HG02588 (cell line): Measurements from ENCODE around the gene BACH2.
"Not testable (repeated sequence)": the region's sequence is repeated elsewhere in the genome, so short reads cannot be mapped to it uniquely, and the experiment has no call there.

Source experiments
- ATAC-seq: cut with Tn5 transposase; IDR thresholded peaks from one replicate; pipeline ENCODE4 v1.9.1; 2021; ENCODE audit warnings: mild to moderate bottlenecking, moderate library complexity; ENCODE audit not compliant: unreplicated experiment

BACH2 gene

DNA sequence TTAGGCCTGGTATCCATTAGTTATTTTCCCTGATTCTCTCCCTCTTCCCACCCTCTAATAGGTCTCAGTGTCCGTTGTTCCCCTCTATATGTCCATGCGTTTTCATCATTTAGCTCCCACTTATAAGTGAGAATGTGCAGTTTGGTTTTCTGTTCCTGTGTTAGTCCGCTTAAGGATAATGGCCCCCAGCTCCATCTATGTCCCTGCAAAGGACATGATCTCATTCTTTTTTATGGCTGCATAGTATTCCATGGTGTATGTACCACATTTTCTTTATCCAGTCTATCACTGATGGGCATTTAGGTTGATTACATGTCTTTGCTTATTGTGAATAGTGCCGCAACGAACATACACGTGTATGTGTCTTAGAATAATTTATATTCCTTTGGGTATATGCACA, 14.4 kb downstream of the BACH2 start:
- not testable (repeated sequence) for ATAC-seq

DNA sequence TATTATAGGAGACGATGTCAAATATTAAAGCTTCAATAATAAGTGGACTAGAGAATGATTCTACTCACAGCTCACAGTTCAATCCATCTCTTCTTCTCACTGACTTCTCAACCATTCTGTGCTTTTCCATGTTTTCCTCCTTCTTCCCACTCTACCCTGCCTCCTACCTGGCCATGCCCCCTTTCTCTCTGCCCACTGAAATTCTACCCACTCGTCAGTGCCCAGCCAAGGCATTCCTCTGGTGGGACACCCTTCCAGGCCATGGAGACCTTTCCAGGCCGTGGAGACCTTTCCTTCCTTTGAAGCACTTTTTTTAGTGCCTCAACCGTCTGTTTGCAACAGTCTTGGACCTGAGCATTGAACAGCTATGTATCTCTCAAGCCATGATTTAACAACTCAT, 18.5 kb downstream of the BACH2 start:
- ATAC-seq, result no peak

DNA sequence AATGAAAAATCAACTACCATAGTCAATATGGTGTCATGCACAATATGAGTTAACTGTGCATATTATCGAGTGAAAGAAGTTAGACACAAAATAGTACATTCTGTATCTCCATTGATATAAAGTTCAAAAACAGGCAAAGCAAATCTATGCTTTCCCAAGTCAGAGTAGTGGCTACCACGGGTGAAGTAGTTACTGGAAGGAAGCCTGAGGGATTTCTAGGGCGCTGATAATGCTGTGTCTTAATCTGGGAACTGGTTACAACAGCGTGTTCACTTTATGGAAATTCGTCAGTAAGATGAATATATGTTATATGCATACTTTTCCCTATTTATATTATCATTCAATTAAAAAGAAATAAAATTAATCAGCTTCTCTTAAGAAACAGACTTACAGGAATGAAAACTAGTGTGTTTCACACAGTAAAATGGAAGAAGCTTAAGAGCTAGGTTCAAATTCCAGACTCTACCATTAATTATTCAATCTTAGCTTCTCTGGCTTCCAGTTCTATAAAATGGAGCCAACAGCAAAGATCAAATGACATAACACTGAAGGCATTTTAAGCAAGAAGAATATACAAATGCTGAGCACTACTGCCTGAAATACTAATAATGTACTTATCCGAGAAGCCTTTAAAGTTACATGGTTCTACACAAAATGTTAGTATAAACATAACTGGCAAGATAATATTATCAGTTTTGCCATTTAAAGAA, 19.2 kb downstream of the BACH2 start:
- ATAC-seq, result no peak

DNA sequence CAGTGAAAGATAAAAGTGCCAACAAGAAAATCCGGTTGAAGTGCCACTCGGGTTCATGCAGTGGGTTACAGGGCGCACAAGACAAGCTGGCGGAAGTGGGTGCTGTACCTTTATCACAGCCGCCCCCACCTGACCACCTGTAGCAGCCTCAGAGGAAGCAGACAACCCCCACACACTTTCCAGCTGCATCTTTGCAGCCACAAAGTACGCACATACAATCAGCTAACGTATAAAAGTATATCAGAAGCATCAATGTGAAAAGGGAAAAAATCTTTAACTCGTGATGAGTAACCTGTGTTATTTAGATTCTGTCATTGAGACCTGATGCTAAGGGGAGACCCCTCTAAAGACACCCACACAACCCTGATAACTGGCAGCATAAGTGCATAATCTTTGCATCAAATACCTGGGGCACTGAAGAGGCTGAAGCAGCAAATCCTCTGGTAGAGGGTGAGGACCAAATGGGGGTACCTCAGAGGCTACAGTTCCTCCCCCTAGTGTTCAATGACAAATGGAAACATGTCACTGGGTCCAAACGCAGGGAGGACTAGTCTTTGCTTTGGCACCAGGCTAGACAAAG, 22.1 kb downstream of the BACH2 start:
- peak; percentile 64 for ATAC-seq

DNA sequence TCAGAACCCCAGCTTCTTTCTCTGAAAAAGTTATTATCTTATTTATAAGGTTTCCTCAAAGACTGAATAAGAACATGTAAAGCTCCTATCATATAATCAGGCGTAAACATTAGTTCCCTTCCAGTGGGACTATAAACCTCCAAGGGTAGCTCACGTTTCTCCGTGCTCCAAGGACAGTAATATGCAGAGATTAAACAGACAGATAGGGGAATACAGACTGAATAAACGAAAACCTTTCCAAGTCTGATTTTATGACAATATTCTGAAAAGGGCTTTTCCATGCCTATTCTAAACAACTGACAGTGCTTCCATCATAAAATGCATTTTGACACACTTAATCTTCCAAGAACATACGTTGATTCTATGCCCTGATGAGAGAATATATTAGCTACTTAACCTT, 22.8 kb downstream of the BACH2 start:
- no peak for ATAC-seq

DNA sequence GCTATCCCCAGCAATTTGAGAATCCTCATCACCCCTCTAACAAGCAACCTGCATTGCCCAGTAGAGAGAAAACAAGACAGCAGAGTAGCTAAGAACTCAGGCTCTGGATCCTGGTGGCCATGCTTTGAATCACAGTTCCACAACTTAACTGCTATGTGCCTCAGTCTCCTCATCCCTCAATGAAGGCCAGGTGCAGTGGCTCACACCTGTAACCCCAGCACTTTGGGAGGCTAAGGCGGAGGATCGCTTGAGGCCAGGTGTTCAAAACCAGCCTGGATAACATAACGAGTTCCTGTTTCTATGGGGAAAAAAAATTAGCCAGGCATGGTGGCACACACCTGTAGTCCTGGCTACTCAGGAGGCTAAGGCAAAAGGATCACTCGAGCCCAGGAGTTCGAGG, 23.7 kb downstream of the BACH2 start:
- ATAC-seq, result no peak

DNA sequence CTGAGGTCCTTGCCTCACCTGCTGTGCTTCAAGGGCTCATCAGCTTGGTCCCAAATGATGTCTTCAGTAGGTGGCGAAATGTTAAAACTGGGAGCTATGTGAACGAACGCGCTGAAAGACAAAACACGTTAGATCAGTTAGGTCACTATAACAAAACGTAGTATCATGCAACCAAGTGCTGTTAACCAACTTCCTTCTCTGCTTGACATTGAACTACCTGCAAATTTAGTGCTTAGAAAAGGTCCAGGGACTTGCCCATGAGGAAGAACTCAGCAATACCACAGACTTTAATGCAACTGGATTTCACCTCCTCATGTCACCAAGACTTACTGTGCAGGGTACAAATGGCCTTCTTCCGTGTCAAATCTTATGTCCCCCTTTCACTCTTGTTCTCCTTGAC, 24.8 kb downstream of the BACH2 start:
- ATAC-seq, result no peak

DNA sequence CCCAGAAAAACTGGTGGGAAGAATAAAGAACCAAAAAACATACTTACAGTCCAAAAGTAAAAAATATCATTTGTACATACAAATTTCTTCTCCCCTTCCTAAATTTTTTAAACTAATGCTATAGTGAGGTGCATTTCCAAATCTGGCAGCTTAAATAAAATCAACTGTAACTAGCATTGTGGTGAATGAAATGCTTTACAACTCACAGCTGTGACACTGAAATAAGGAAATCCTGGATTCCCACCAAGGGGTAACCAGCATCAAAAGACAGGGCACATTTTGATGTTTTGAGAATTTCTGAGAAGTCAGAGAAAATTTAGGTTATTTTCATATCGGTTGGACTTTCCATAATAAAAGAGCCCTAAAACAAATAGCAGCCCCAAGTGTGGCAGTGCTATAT, 27.3 kb downstream of the BACH2 start:
- no peak for ATAC-seq

DNA sequence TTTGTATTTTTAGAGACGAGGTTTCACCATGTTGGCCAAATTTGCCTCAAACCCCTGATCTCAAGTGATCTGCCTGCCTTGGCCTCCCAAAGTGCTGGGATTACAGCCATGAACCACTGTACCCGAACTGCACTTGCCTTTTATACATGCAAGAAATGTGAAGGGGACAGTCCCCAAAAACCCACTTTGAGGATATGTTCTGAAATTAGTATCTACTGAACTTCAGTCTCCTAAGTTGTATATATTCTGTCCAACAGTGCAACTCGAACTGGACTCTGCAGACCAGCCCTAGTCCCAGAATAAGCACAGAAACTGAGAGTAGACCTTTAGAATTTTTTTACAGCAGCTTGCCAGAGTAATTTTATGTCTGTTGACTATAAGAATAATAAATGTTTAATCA, 28.5 kb downstream of the BACH2 start:
- ATAC-seq, result no peak

DNA sequence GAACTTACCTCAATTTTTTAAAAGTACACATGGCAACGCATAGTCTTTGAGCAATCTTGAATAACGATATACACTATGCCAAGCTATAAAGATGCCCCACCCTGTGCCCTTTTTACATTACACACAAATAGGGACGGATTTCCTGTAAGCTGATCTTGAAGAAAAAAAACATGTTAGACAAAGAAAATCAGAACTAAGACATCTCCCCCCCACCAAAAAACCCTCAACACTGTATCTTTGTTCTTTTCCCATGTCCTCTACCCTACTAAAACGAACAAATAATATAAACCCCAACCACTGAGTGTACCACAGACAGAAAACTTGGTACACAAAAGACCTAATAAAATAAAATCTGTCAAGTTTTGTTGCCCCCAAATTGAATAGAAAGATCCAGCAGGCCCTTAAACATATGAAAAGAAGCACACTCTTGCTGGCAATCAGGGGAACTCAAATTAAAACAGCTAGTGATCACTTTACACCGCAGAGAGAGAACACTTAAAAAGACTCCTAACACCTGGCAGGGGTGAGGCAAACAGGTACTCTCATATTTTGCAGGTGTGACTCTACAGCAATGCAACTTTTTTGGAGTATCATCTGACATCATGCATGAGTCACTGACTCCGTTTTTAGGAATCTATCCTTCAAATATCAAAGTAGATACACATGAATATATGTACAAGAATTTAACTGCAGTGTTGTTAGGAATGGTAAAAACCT, 29.6 kb downstream of the BACH2 start:
- ATAC-seq, result no peak

DNA sequence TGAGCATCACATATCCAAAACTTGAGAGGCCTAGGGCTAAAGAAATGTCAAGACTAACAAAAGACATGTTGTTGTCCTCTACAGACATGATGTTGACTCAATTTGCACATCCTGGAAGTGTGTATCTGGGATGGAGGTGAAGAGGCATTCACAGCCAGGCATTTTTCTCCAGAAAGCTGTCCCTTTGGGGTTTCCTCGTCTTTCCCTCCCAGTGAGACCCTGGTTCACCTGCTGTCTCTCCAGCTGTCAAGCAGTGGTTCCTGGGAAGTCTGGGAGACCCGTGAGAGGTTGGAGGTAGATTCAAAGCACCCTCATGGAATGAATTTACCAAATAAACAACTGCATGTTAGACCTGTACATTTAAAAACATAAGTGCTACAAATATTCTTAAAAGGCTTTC, 32.1 kb downstream of the BACH2 start:
- ATAC-seq, result no peak

DNA sequence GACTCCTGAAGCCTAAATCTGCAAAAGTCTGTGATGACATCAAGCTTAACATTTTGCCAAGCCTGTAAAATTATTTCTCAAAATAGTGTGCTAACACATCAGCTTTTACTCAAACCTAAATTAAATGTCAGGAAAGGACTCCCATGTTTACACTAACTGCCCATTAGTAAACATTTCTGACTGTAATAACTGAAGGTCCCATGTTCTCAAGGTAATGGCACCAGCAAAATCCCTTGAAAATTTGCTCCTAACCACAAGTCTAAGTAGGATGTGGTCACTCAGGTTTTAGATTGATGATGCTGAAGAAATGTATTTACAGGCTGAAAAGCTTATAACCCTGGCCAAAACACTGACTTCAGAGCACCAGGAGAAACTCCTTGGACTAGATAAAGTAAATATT, 33.0 kb downstream of the BACH2 start:
- ATAC-seq, result no peak

DNA sequence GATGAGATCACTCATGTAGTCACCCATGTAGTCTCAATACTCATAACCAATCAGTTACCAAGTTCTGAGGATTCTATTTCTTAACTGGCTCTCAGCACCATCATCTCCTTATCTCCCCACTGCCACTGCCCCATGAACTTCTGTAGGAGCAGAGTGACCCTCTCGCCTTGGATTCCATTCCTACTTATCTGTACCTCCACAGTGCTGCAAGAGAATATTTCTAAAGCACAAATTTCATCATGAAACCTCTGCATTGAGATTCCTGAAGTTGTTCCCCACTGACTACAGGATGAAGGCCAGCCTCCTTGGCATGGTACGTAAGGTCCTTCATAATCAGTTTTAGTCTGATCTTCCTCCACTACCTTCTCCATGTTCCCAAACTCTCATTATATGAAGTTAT, 34.8 kb downstream of the BACH2 start:
- ATAC-seq, result no peak

DNA sequence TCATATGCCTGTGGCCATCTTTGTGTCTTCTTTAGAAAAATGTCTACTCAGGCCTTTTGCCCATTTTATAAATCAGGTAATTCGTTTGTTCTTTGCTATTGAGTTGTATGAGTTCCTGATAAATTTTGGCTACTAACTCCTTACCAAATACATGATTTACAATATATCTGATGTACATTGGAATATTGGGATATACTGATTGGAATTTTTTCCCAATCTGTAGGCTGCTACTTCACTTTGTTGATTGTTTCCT, 39.2 kb downstream of the BACH2 start:
- no peak for ATAC-seq

DNA sequence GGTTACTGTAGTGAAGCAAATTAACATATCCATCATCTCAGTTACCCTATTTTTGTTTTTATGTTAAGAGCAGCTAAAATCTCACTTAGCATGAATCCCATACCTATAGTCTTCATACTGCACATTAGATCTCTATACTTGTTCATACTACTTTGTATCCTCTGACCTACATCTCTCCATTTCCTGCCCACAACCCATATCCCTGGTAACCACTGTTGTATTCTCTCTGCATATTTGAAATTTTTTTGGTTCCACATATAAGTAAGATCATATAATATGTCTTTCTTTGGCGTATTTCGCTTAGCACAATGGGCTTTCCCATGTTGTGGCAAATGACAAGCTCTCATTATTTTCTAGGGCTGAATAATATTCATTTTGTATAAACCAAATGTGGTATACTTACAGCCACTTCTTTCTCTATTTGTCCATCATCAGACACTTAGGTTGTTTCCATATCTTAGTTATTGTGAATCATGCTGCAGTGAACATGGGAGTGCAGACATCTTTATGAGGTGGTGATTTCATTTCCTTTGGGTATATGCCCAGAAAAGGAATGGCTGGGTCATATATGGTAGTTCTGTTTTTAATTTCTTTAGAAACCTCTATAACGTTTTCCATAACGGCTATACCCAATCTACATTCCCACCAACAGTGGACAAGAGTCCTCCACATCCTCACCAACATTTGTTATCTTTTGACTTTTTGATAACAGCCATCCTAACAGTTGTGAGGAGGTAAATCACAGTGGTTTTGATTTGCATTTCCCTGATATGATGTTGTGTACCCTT, 39.8 kb downstream of the BACH2 start:
- no peak for ATAC-seq

DNA sequence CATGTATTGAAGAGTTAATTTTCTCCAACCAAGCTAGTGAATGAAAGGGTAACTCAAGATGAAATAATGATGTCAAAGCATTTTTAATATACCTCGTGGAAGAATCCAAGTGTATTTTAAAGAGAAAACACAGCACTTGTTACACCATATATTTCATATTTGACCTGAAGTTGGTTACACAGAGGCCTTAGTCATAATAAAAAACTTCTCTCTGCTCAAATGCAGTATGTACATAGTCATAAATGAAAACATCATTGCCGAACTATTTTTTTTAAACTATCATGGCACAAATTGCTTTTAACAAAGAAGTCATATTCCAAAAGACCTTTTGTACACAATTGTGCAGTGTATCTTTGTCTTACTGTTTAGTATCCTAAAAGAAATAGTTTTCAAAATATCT, 43.0 kb downstream of the BACH2 start:
- ATAC-seq, result no peak

DNA sequence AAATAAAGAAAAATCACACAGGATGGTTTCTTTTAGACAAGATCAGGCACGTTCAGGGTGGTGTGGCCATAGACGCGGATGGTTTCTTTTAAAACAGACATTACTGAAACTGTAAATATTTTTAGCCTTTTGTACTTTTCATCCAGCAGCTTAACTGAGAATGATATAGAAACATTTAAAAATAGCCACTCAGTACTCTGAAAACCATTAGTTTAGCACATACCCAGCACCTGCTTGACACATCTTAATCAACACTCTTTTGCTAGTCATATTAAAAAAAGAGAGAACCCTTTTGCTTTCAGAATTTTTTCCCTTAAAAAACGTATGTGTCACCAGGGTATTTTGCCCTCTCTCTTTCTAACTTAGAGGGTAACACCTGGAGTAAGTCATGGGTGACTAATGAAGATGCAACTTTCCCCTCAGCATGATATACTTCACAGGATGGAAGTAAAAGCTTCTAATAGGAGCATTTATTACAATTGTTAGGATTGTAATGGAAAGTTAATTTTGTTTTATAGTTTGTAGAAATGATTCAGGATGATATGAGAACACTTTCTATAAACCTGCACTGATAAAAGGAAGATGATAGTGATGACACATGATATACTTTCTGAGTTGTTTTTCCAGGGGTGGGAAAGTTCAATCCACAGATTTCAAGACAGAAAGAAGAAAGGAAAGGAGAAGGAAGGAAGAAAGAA, 45.2 kb downstream of the BACH2 start:
- ATAC-seq, result peak; percentile 93

DNA sequence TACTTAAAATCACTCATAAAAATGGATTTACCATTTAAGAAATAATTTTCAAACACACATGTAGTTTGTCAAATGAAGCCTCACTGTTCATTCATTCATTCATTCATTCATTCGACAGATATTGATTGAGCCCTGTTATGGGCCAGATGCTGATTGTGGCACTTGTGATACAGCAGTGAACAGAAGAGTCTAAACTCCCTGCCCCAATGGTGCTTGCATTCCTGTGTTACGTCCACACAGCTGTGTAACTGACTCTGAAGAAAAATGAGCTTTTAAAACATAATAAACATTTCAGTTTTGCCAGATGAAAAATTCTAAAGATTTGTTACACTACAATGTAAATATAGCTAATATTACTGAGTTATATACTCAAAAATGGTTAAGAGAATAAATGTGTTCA, 46.2 kb downstream of the BACH2 start:
- no peak for ATAC-seq

DNA sequence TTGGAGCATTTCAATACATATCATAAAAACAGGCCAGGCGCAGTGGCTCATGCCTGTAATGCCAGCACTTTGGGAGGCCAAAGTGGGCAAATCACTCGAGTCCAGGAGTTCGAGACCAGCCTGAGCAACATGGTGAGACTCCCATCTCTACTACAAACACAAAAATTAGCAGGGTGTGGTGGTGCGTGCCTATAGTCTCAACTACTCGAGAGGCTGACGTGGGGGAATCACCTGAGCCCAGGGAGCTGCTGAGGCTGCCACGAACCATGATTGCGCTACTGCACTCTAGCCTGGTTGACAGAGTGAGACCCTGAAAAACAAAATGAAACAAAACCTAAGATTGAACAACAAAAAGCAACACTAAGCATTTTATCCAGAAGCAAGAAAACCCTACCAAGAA, 47.2 kb downstream of the BACH2 start:
- ATAC-seq, result no peak

DNA sequence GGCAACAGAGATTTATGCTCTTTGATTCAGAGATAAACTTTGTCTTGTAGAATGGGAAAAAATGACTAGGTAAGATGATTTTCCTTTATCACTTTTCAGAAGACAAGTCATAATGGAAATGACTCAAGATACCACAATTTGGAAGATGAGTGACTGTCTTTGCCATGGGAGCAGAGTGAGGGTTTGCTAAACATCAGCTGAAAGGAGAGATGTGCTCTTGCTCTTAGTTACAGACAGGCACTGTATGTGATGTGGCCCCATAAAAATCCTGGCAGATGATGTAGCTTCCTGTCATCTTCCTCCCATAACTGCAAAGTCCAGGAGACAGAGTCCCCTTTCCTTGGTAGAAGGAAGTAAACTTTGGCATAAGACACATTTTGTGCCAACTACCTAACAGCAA, 47.6 kb downstream of the BACH2 start:
- no peak for ATAC-seq

DNA sequence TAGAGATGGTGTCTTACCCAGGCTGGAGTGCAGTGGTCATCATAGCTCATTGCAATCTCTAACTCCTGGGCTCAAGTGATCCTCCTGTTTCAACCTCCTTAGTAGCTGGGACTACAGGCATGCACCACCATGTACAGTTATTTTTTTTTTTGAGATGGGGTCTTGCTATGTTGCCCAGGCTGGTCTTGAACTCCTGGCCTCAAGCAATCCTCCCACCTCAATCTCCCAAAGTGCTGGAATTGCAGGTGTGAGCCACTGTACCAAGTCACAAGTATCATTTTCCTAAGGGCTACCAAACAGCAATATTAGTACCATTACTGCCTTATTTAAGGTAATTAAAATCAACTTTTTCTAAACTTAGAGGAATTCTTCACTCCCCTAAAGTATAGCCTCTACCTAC, 49.4 kb downstream of the BACH2 start:
- no peak for ATAC-seq
